SK-N-SH (cell line): ENCODE measurements around the gene RNF150. TPM values are rescaled to one million over a fixed set of nuclear protein-coding genes. Genes with fewer than 3 reads are reported as not detected.

Experiments used
- CTCF ChIA-PET: fragments of 300-600, 350-600 bp; formaldehyde crosslinking; extraction: SDS; loops from one replicate; lab custom pipeline; 2021; lab: Yijun Ruan, JAX
- POLR2A ChIA-PET: fragments of 350-600 bp; sonication (Branson Sonifier 250); formaldehyde crosslinking; extraction: SDS; loops from one replicate; lab custom pipeline; 2020; ENCODE audit warnings: antibody characterized with exemption, inconsistent platforms; lab: Yijun Ruan, JAX
- DNase-seq: peaks from one replicate; pipeline ENCODE4 v3.0.0; 2012
- H2AFZ ChIP-seq: fragments of 200-600 bp; sonication (generic); 2 replicates; pipeline ENCODE4 v1.8.1; 2016; ENCODE audit warnings: antibody characterized with exemption, mild to moderate bottlenecking, low read depth
- H3F3A ChIP-seq: fragments of 200-600 bp; sonication (generic); replicated peaks from 2 replicates; pipeline ENCODE3; 2016; ENCODE audit warnings: antibody characterized with exemption, mild to moderate bottlenecking; ENCODE audit not compliant: insufficient read depth
- H3K27ac ChIP-seq, 2 experiments: fragments of 200-500 bp in 1 of 2; fragments of 200-600 bp in 1 of 2; sonication (Bioruptor generic) in 1 of 2; sonication (generic), shearing (Covaris generic) in 1 of 2; 2 replicates each; pipeline versions ENCODE4 v1.5.1 to v1.6.1; 2014 to 2016; ENCODE audit warnings: low read depth in 2 of 2, inconsistent platforms in 1 of 2, low read length in 1 of 2, mild to moderate bottlenecking in 1 of 2, mixed read lengths in 1 of 2
- H3K27me3 ChIP-seq: fragments of 200-600 bp; sonication (generic), shearing (Covaris generic); 2 replicates; pipeline ENCODE4 v1.6.1; 2016; ENCODE audit warnings: mixed run types; ENCODE audit not compliant: insufficient read depth
- H3K36me3 ChIP-seq, 2 experiments: fragments of 200-500 bp in 1 of 2; fragments of 200-600 bp in 1 of 2; sonication (Bioruptor generic) in 1 of 2; sonication (generic) in 1 of 2; replicated peaks in 1 of 2; 2 replicates each; pipeline versions ENCODE3 to v1.5.1; 2014 to 2016; ENCODE audit warnings: low read length in 1 of 2, mild to moderate bottlenecking in 1 of 2; ENCODE audit not compliant: insufficient read depth in 2 of 2, control insufficient read depth in 1 of 2
- H3K4me1 ChIP-seq, 2 experiments: fragments of 200-500 bp in 1 of 2; fragments of 200-600 bp in 1 of 2; sonication (Bioruptor generic) in 1 of 2; sonication (generic), shearing (Covaris generic) in 1 of 2; 2 replicates each; pipeline versions ENCODE4 v1.5.1 to v1.6.1; 2014 to 2016; ENCODE audit warnings: low read depth in 1 of 2, low read length in 1 of 2, mixed run types in 1 of 2; ENCODE audit not compliant: insufficient read depth in 2 of 2, control insufficient read depth in 1 of 2
- H3K4me2 ChIP-seq: fragments of 200-600 bp; sonication (generic), shearing (Covaris generic); 2 replicates; pipeline ENCODE4 v1.6.1; 2017; ENCODE audit warnings: mixed run types
- H3K4me3 ChIP-seq, 2 experiments: fragments of 200-500 bp in 1 of 2; fragments of 200-600 bp in 1 of 2; sonication (Bioruptor generic) in 1 of 2; sonication (generic), shearing (Covaris generic) in 1 of 2; 2 replicates each; pipeline versions ENCODE4 v1.5.1 to v1.8.1; 2014 to 2016; ENCODE audit warnings: low read depth in 2 of 2, inconsistent platforms in 1 of 2, low read length in 1 of 2, mild to moderate bottlenecking in 1 of 2, mixed read lengths in 1 of 2, moderate library complexity in 1 of 2
- H3K79me2 ChIP-seq: fragments of 200-600 bp; sonication (generic); 2 replicates; pipeline ENCODE4 v1.8.1; 2017; ENCODE audit warnings: mild to moderate bottlenecking; ENCODE audit not compliant: insufficient read depth
- H3K9ac ChIP-seq: fragments of 200-600 bp; sonication (generic); 2 replicates; pipeline ENCODE4 v1.6.1; 2017; ENCODE audit warnings: mixed run types
- H3K9me2 ChIP-seq: fragments of 200-600 bp; sonication (generic); 2 replicates; pipeline ENCODE4 v1.6.1; 2017; ENCODE audit warnings: mixed run types
- H3K9me3 ChIP-seq: fragments of 200-600 bp; sonication (generic); 2 replicates; pipeline ENCODE4 v1.6.1; 2017; ENCODE audit warnings: mixed run types, mild to moderate bottlenecking, moderate library complexity
- H4K20me1 ChIP-seq: fragments of 200-600 bp; sonication (generic); 2 replicates; pipeline ENCODE4 v1.6.1; 2017; ENCODE audit warnings: mild to moderate bottlenecking, mixed run types; ENCODE audit not compliant: insufficient read depth
- CHD2 ChIP-seq: fragments of 150-350 bp; IDR thresholded peaks from 2 replicates; pipeline ENCODE4 v1.6.1; 2018; ENCODE audit warnings: low read length; ENCODE audit not compliant: partially characterized antibody
- FOXM1 ChIP-seq: IDR thresholded peaks from 2 replicates; pipeline ENCODE4 v1.4.0; 2012; ENCODE audit warnings: low read depth, mild to moderate bottlenecking
- IRF3 ChIP-seq: fragments of 150-350 bp; IDR thresholded peaks from 2 replicates; pipeline ENCODE4 v1.6.1; 2016; ENCODE audit warnings: mild to moderate bottlenecking, low read depth, low read length
- JUND ChIP-seq: IDR thresholded peaks from 2 replicates; pipeline ENCODE4 v1.4.0; 2012
- MAX ChIP-seq: IDR thresholded peaks from 2 replicates; pipeline ENCODE4 v1.4.0; 2012; ENCODE audit warnings: low read depth
- MEF2A ChIP-seq: IDR thresholded peaks from 2 replicates; pipeline ENCODE4 v1.4.0; 2012; ENCODE audit warnings: low read depth, borderline replicate concordance
- NRF1 ChIP-seq: IDR thresholded peaks from 2 replicates; pipeline ENCODE4 v1.6.1; 2012; ENCODE audit warnings: low read depth, mild to moderate bottlenecking, low read length
- RXRA ChIP-seq: IDR thresholded peaks from 2 replicates; pipeline ENCODE4 v1.4.0; 2012; ENCODE audit warnings: low read depth, mild to moderate bottlenecking, borderline replicate concordance
- SMC3 ChIP-seq: IDR thresholded peaks from 2 replicates; pipeline ENCODE4 v1.6.1; 2012; ENCODE audit warnings: low read depth, low read length, improper control_type of control experiment
- TAF1 ChIP-seq: IDR thresholded peaks from 2 replicates; pipeline ENCODE4 v1.6.1; 2012; ENCODE audit warnings: low read depth, mild to moderate bottlenecking, low read length, moderate library complexity, borderline replicate concordance
- USF1 ChIP-seq: IDR thresholded peaks from 2 replicates; pipeline ENCODE4 v1.4.0; 2012; ENCODE audit warnings: low read depth, borderline replicate concordance
- ZBTB33 ChIP-seq: IDR thresholded peaks from 2 replicates; pipeline ENCODE4 v1.4.0; 2012; ENCODE audit warnings: low read depth, borderline replicate concordance
- WGBS: methylation state at CpG from one replicate; pipeline ENCODE4 v1.1.6; 2017; ENCODE audit warnings: low lambda C conversion rate; 5-methylcytosine and 5-hydroxymethylcytosine counted together
- polyA plus RNA-seq, 3 experiments: library from polyadenylated mRNA; depleted of rRNA; stranded (reverse); fragments of >200 nt; gene quantifications; 2 replicates each; pipeline ENCODE4 v1.2.3, GENCODE V29; 2012

RNF150 gene
- polyA plus RNA-seq, 1 of the 3 experiments (the other 2 are of a cell fraction) = 5.8 TPM

- peaks cover 0 to 14% of the 10 kb centered on the region in 2 experiments; a peak in 2 of 4 replicates for H3K4me1 ChIP-seq
- no peaks in the 10 kb centered on the region for H3K9me3 ChIP-seq
- H3K9ac ChIP-seq = no peak overlapping the region
- H3K27me3 ChIP-seq = no peaks in the 10 kb centered on the region
- no peak overlapping the region for H2AFZ ChIP-seq
- ChIA-PET POLR2A (interaction anchor here (1.1 kb wide), 1 partner anchor 966 kb away, joined by 3 read pairs; no protein-coding TSS in a partner anchor), CTCF (interaction anchor here (1.0 to 1.8 kb wide), 3 partner anchors 21 to 136 kb away, joined by 3 to 4 read pairs (median 3); partner anchors contain the start of gene RNF150)
- 47% methylated on average over 3 of the region's 3 CpGs for WGBS
- no peaks in the 10 kb centered on the region for H3K79me2 ChIP-seq
- peaks cover 4% of the 10 kb centered on the region for H3F3A ChIP-seq
- H3K27ac ChIP-seq = peak overlapping the region in 1 of 2 experiments; percentile 68; a peak in 2 of 4 replicates
- no peaks in the 10 kb centered on the region for H3K9me2 ChIP-seq
- no peaks in the 10 kb centered on the region for H3K36me3 ChIP-seq
- no peak overlapping the region for H3K4me3 ChIP-seq
- TF ChIP-seq JUND = no peak
- TF ChIP-seq TAF1 = no peak
- no peak for TF ChIP-seq MEF2A
- no peak for TF ChIP-seq NRF1
- TF ChIP-seq RXRA = no peak
- TF ChIP-seq CHD2 = no peak
- TF ChIP-seq IRF3 = no peak
- no peak for TF ChIP-seq MAX
- no peak for TF ChIP-seq FOXM1
- TF ChIP-seq ZBTB33 = no peak
- no peak for TF ChIP-seq USF1
- no peak for TF ChIP-seq SMC3
- H4K20me1 ChIP-seq = no peaks in the 10 kb centered on the region
- no peak for DNase-seq
- H3K4me2 ChIP-seq = no peak overlapping the region
These were observed 21.5 kb upstream of the RNF150 start for GRCh38 chr4:141154725-141155124.
